ENCODE data around the gene QPCTL.

Gene QPCTL

GRCh38 chr19:45657520-45658167 lies 34.8 kb upstream of the QPCTL start:
- DNase-seq (ENCODE audit: extremely low read depth, insufficient read length), result no peak
- H3K27me3 ChIP-seq (replicated peaks; ENCODE audit: control insufficient read depth, insufficient read depth, low read length), result no peaks in the 10 kb centered on the region
- no peak overlapping the region for H3K4me3 ChIP-seq (replicated peaks; ENCODE audit: low read depth, low read length)
- TF ChIP-seq CTCF (IDR thresholded peaks at IDR 0.05; ENCODE audit: insufficient read depth, low read length, poor library complexity, severe bottlenecking), result no peak
- no peaks in the 10 kb centered on the region for H3K36me3 ChIP-seq (ENCODE audit: control insufficient read depth, insufficient read depth, low read length)

GRCh38 chr19:45659096-45659729 lies 33.3 kb upstream of the QPCTL start:
- Histone ChIP-seq H3K27me3 (replicated peaks; ENCODE audit: control insufficient read depth, insufficient read depth, low read length) (no peaks in the 10 kb centered on the region), H3K4me3 (replicated peaks; ENCODE audit: low read depth, low read length) (no peak overlapping the region), H3K36me3 (ENCODE audit: control insufficient read depth, insufficient read depth, low read length) (no peaks in the 10 kb centered on the region)
- DNase-seq (ENCODE audit: extremely low read depth, insufficient read length), result no peak
- no peak for TF ChIP-seq CTCF (IDR thresholded peaks at IDR 0.05; ENCODE audit: insufficient read depth, low read length, poor library complexity, severe bottlenecking)

GRCh38 chr19:45660636-45661035 lies 31.8 kb upstream of the QPCTL start:
- no peaks in the 10 kb centered on the region for H3K36me3 ChIP-seq (ENCODE audit: control insufficient read depth, insufficient read depth, low read length)
- no peak for TF ChIP-seq CTCF (IDR thresholded peaks at IDR 0.05; ENCODE audit: insufficient read depth, low read length, poor library complexity, severe bottlenecking)
- no peak overlapping the region for H3K4me3 ChIP-seq (replicated peaks; ENCODE audit: low read depth, low read length)
- no peaks in the 10 kb centered on the region for H3K27me3 ChIP-seq (replicated peaks; ENCODE audit: control insufficient read depth, insufficient read depth, low read length)
- no peak for DNase-seq (ENCODE audit: extremely low read depth, insufficient read length)

GRCh38 chr19:45663800-45664199 lies 28.7 kb upstream of the QPCTL start:
- Histone ChIP-seq H3K4me3 (replicated peaks; ENCODE audit: low read depth, low read length) (no peak overlapping the region), H3K27me3 (replicated peaks; ENCODE audit: control insufficient read depth, insufficient read depth, low read length) (no peaks in the 10 kb centered on the region), H3K36me3 (ENCODE audit: control insufficient read depth, insufficient read depth, low read length) (no peaks in the 10 kb centered on the region)
- TF ChIP-seq CTCF (IDR thresholded peaks at IDR 0.05; ENCODE audit: insufficient read depth, low read length, poor library complexity, severe bottlenecking), result no peak
- DNase-seq (ENCODE audit: extremely low read depth, insufficient read length), result no peak

GRCh38 chr19:45664575-45664974 lies 27.9 kb upstream of the QPCTL start:
- TF ChIP-seq CTCF (IDR thresholded peaks at IDR 0.05; ENCODE audit: insufficient read depth, low read length, poor library complexity, severe bottlenecking), result no peak
- no peak overlapping the region for H3K4me3 ChIP-seq (replicated peaks; ENCODE audit: low read depth, low read length)
- DNase-seq (ENCODE audit: extremely low read depth, insufficient read length), result no peak
- H3K36me3 ChIP-seq (ENCODE audit: control insufficient read depth, insufficient read depth, low read length), result no peaks in the 10 kb centered on the region
- H3K27me3 ChIP-seq (replicated peaks; ENCODE audit: control insufficient read depth, insufficient read depth, low read length), result no peaks in the 10 kb centered on the region

Measured in GM06990 (cell line).